T-helper 1 cell treated with Interleukin-12 subunit alpha and Interleukin-12 subunit beta and Interleukin-4 antibody, amounts not matched to agents 30 ng/mL and 1 ng/mL, for 36 hours (primary cell): Measurements from ENCODE around the gene NFE2. TPM values are rescaled to one million over a fixed set of nuclear protein-coding genes. Genes with fewer than 3 reads are reported as not detected.

Experiments
- intact Hi-C: fragments of 100-400 bp; cut with micrococcal nuclease; formaldehyde crosslinking; loops from one replicate; pipeline ENCODE4 v1.15.1; 2024
- total RNA-seq: library from RNA; stranded (reverse); gene quantifications from 2 replicates; pipeline ENCODE4 v1.2.3, GENCODE V29; 2022

The NFE2 gene
- total RNA-seq, 1 donor from 2014 or later = not detected

DNA sequence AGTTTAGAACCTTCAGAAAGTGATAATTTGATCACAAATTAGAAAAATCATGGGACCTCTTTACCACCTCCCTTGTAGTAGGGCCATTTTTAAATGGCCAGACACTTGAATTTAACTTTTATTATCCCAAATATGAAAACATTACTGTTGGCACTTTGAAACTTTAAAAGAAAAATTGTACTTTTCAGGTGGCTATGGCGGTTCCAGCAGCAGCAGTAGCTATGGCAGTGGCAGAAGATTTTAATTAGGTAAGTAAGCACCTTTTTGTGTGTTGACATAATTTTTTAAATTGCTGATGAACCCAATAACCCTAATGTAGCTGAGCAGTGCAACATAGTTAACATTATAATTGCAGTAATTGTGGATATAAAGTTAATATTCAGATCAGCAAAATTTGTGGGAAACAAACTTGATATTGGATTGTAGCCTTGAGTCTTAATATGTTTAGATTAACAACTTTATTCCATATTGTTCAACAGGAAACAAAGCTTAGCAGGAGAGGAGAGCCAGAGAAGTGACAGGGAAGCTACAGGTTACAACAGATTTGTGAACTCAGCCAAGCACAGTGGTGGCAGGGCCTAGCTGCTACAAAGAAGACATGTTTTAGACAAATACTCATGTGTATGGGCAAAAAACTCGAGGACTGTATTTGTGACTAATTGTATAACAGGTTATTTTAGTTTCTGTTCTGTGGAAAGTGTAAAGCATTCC lies 16.6 kb downstream of the NFE2 start:
- intact Hi-C loops = loop anchor here (5.0 kb wide), 2 partner anchors 698 to 1833 kb away; partner anchors contain the start of genes RPL41, TESPA1 and ZC3H10

GRCh38 chr12:54282949-54283593 lies 17.7 kb downstream of the NFE2 start:
- intact Hi-C loops = loop anchor here (2.0 to 5.0 kb wide), 3 partner anchors 699 to 1834 kb away; partner anchors contain the start of genes PYM1, RPL41, TESPA1 and ZC3H10

DNA sequence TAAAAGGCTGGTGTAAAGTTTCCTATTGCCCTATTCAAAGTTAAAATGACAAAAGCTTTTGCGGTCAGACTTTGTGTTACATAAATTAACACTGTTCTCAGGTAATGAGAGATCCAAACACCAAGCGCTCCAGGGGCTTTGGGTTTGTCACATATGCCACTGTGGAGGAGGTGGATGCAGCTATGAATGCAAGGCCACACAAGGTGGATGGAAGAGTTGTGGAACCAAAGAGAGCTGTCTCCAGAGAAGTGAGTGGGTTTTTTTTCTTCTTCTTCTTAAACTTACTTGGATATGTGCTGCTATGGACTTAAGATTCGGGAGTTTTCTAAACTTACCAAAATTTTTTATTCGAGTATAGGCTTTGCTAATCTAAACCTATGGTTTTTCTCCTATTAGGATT lies 19.1 kb downstream of the NFE2 start:
- intact Hi-C loops = loop anchor here (2.0 to 5.0 kb wide), 7 partner anchors 23 to 1836 kb away; partner anchors contain the start of genes PYM1, RPL41, TARBP2 and TESPA1

- intact Hi-C loops = loop anchor here (2.0 to 5.0 kb wide), 6 partner anchors 22 to 1836 kb away; partner anchors contain the start of genes RPL41, TARBP2, TESPA1 and ZC3H10
Observed at GRCh38 chr12:54281261-54281638, 19.6 kb downstream of the NFE2 start.

- intact Hi-C loops = loop anchor here (1.0 to 5.0 kb wide), 13 partner anchors 22 to 1837 kb away; partner anchors contain the start of genes ATP5MC2, CALCOCO1, RPL41 and TARBP2
Observed at GRCh38 chr12:54280468-54281260, 20.2 kb downstream of the NFE2 start, which contains the start of gene HNRNPA1. Gene HNRNPA1, plus strand, starts transcription at chr12:54280726. Its CDS starts 82 bp downstream, at chr12:54280808.

DNA sequence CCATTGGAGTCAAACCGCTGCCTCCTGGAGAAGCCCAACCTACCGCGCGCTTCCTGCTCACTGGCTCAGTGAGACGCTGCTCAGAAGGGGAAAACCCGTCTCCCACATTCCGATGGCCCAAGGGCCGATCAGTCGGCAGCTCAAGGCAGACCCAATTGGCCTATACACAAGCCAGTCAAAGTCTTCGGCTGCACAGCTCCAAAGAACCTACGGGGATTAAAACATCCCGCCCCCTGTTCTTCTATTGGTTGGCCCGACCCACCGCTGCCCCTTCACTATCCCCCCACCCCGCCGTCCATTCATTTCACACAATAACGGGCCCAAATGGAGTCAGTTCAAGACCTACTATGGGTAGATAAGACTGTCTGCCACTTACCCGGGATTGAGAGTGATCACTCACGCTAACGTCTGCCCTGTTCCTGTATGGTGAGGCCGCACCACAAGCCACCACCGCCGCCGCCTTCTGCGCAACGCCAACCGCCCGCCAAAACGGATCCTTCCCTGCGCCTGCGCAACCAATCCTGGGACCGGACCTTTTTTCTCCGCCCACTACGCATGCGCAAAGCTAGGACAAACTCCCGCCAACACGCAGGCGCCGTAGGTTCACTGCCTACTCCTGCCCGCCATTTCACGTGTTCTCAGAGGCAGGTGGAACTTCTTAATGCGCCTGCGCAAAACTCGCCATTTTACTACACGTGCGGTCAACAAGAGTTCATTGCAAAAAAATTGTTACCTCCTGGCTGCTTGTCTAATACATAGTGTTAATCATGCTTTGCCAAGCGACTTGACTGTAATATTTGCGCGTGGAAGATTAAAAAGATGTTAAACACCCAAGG lies 21.0 kb downstream of the NFE2 start, which contains the start of gene CBX5:
CBX5 (minus strand) TSS at position 491 of the 836 bp plus-strand sequence. CDS start 22,472 bp downstream, outside the sequence.
- intact Hi-C loops = loop anchor here (1.0 to 5.0 kb wide), 17 partner anchors 21 to 1837 kb away; partner anchors contain the start of genes AAAS, ATP5MC2, CALCOCO1 and NCKAP1L

- intact Hi-C loops = loop anchor here (1.0 to 5.0 kb wide), 4 partner anchors 28 to 957 kb away; partner anchors contain the start of genes AAAS and NCKAP1L
Observed at GRCh38 chr12:54279227-54279631, 21.6 kb downstream of the NFE2 start.

- intact Hi-C loops = loop anchor here (2.0 to 5.0 kb wide), 2 partner anchors 219 to 956 kb away; partner anchors contain the start of genes AAAS and NCKAP1L
Observed at GRCh38 chr12:54277823-54278276, 23.0 kb downstream of the NFE2 start.

DNA sequence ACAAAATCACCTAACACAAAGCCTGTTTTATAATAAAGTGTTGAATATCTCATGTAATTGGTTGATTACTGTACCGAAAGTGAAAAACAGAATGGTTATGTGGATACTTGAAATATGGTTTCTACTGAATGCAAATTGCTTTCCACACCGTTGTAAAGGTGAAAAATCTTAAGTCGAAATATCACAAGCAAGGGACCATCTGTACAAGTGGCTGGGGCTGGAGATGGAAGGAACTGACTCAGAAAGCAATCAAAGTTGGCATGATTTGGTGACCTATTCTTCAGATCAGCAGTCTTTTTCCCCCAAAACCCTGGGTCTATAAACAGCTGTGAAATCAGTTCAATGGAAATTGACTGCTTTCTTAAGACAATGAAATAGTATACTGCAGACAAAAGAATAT lies 24.4 kb downstream of the NFE2 start:
- intact Hi-C loops = loop anchor here (5.0 kb wide), 1 partner anchor 954 kb away; the partner anchor contains the start of gene AAAS

DNA sequence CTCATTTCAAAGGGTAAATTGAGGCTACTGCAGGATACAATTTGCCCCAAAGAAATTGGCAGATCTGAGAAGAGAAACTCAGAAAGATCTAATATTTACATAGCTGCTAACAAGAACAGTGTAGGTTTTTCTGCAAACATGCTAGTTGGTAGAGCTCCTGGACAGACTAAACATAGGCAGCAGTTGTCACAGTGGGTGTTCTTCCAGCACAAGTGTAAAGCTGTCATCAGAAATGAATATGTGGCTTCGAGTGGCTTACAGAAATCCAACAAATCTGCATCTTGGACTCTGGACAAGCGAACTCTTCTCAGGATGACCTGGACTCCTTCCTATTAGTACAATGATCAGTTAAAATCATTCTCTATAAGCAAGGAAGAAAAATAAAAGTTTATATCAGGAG lies 26.8 kb downstream of the NFE2 start:
- intact Hi-C loops = no loop called here

- intact Hi-C loops = no loop called here
Observed at GRCh38 chr12:54272214-54272613, 28.6 kb downstream of the NFE2 start.

DNA sequence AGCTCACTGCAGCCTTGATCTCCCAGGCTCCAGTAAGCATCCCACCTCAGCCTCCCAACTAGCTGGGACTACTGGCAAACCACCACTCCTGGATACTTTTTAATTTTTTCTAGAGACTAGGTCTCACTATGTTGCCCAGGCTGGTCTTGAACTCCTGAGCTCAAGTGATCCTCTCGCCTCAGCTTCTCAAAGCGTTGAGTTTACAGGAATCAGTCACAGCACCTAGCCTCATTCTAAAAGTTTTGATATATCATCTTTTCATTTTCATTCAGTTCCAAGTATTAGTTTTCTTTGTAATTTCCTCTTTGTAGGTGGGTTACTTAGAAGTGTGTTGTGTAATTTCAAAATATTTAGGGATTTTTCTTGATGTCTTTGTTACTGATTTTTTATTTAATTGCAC lies 30.5 kb downstream of the NFE2 start:
- intact Hi-C loops = no loop called here

DNA sequence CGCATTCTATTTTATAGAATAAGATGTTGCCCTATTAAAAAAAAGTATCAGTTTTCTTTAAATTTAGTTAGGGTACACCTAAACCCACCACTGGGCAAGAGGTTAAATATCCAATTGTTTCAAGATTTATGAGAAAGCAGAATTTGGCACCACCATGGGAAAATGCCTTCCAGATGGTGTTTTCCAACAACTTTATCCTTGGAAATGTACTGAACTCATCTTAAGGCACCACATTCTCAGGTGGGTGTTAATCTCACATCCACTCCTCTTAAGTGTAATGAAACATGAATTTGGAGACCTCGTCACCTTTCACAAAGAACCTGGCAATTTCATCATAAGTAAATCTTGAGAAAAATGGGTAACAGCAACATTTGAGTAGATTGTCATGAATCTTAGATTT lies 34.0 kb downstream of the NFE2 start:
- intact Hi-C loops = no loop called here

DNA sequence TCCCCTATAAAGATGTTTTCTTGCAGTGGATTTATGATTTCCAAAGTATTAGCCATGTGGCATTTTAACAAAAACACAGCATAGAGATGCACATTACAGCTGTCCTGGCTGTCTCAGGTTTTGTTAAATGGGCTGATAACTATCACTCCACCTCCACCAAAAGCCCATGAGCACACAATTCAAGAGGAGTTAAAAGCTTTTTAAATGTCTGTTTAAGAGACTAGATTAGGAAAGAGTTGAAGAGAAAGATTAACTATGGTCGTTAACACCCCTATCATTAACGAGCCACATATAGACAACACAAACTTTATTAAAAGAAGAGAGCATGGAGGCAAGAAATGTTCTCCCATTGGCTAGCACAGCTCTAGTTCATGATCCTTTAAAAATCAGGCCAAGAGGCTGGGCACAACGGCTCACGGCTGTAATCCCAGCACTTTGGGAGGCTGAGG lies 35.4 kb downstream of the NFE2 start:
- intact Hi-C loops = no loop called here

DNA sequence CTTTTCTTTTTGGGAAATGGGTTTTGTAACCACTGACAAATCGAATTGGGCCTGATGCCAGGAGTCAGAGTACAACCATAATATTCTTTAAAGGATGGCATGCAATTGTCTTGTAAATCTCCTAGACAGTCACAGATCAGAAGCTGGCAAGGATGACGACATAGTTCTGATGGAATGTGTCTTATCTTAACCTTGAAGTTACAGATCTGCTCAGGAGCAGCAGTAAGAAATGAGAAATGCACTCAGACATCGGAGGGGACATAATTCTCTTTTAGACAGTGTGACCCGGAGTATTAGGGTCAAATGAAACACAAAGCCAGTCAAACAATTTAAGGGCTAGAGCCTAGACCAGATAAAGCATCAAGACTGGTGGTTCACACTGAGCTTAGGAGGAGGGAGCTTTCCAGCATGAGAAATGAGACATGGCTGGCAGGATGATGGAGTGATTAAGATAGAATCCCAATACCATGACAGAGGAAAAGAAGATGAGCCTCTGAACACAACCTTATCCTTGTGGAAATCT lies 38.4 kb downstream of the NFE2 start:
- intact Hi-C loops = no loop called here

- intact Hi-C loops = no loop called here
Observed at GRCh38 chr12:54261815-54262402, 38.9 kb downstream of the NFE2 start.

- intact Hi-C loops = loop anchor here (2.0 kb wide), 1 partner anchor 21 kb away; the partner anchor contains the start of genes CBX5 and HNRNPA1
Observed at GRCh38 chr12:54259194-54260011, 41.4 kb downstream of the NFE2 start.

GRCh38 chr12:54258201-54258681 lies 42.6 kb downstream of the NFE2 start:
- intact Hi-C loops = loop anchor here (2.0 kb wide), 1 partner anchor 23 kb away; the partner anchor contains the start of genes CBX5 and HNRNPA1
